HG02623 (cell line): ENCODE measurements around the gene AHDC1.

ENCODE experiments used
- ATAC-seq: cut with Tn5 transposase; IDR thresholded peaks from one replicate; pipeline ENCODE4 v1.9.1; 2021; ENCODE audit warnings: moderate library complexity; ENCODE audit not compliant: unreplicated experiment

AHDC1 gene

DNA sequence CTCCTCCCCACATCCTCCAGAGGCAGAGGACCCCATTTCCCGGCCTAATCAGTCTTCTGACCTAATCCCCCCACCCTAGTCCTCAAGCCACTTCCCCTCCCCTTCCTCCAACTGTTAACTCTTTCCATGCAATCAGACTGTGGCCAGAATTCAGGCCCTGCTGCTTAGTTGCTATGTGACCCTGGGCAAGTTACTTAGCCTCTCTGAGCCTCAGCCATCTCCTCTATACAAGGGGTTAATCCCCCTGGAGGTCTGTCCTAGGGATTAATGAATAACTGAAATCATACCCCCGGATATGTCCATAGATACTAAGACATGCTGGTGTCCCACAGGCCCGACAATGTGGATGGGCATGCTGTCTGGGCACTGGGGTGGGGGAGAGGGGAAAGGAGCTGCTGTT lies 18.3 kb downstream of the AHDC1 start:
- no peak for ATAC-seq

DNA sequence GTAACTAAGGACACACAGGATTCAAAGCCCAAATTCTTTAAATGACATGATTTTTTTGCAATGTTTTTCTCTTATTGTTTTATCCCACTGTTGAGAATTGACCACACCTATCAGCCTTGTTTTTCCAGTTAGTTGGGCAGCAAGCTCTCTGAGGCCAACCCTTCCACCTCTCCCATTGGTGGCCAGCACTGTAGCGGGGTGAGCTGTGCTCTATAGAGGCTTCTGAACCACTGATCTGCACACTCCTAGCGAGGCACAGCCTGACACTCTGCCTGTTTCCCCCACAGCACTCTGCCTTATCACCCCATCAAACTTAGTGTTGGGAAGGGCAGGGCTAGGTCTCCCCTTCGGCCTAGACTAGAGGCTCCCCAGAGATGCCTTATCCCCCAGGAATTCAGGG lies 19.5 kb downstream of the AHDC1 start:
- no peak for ATAC-seq

DNA sequence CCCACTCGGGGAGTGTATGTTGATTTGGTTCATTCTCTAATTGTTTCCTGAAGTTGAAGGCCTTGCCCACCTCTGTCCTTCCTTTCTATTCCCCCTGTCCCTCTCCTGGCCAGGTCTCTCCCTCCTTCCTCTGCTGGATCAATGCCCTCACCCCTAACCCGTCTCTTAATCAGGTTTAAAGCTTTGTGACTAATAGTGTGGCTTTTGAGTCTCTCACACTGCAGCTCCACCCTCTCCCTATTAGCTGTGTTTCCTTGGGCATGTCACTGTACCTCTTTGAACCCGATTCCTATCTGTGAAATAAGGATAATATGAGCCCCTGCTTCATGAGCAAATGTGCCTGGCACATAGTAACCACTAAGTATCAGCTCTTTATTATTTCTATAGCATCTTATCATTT lies 20.5 kb downstream of the AHDC1 start:
- ATAC-seq = no peak

DNA sequence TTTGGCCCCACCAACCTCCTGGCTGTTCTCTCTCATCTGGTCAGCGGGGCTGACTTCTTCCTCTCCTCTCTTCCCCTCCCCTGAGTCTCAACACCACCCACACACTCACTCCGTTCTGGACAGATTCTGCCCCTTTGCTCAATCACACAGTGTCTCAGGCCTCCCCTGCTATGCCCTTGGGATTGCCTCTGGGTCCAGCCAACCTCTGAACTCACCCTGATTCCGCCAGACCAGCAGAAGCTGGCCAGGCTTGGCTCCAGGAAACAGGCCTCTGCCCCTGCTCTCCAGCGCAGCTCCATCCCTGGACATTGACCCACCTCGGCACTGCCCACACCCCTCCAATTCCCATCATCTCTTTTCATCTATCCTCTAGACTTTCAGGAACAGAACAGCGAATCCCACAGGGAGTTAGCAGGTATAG lies 22.1 kb downstream of the AHDC1 start:
- ATAC-seq = no peak

DNA sequence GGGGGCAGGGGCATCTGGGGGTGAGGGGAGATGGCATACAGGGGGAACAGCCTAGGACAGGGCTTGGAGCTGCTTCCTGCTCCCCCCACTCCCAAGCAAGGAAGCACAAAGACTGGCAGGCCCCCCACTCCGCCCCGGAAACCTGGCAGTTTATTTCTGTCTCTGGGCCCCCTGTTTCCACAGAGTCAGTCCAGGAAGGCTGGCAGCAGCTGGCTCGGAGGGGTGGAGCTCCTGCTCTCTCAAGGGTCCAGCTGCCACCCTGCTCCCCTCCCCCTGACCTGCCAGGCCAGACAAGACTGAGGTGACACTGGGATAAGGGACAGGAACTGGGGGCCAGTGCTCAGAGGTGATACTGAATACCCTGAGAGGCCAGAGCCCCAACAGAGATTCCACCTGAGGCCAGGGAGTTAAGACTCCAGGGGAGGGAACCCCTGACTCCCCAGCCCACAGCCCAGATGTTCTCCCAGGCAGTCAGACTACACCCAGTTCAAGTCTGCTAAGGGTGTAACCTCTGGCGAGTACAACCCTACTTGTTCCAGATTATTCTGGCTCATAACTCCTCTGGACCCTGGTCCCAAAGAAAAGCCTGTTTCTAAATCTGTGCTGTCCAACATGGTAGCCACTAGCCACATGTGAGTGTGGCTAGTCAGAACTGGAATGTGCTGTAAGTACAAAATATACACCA lies 26.3 kb downstream of the AHDC1 start:
- ATAC-seq = no peak

DNA sequence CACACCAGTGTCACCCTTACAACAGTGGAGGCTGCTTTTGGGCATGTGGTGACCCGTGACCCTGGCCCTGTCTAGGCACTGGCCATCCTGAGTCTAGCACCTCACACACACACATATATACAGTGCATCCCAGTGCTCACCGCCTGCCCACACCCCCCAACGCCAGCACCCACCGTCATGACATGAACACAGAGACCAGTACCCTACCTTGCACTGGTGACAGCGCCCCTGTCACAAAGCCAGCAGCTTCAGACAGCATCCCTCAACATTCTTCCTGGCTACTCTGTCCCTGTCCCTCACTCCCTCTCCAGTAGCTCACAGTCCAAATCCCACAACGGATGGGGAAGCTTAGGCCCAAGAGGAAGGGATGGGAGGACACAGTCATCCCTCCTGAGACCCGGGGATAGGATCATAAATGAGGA lies 27.1 kb downstream of the AHDC1 start:
- ATAC-seq = no peak

DNA sequence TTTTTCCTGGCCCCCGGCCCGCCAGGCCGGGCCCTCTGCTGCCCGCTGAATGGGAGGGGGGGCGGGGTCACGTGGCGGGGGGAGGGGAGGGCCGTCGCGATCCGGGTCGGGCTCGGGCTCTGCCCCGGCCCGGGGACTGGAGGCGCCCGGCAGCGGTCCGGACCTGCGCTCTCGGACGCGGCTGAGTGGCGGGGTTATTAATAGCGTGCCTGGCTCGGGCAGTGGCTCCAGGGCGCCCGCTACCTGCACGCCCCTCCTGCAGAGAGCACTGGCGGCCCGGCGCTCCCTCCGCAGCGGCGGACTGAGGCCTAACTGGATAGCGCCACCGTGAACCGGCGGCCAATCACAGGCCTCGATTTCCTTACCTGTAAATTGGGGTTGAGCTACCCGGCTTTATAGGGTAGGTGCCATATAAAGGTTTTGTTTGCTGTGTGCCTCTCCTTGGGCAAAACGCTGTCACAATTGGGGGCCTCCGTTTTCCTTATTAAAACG lies 28.1 kb downstream of the AHDC1 start:
- no peak for ATAC-seq

DNA sequence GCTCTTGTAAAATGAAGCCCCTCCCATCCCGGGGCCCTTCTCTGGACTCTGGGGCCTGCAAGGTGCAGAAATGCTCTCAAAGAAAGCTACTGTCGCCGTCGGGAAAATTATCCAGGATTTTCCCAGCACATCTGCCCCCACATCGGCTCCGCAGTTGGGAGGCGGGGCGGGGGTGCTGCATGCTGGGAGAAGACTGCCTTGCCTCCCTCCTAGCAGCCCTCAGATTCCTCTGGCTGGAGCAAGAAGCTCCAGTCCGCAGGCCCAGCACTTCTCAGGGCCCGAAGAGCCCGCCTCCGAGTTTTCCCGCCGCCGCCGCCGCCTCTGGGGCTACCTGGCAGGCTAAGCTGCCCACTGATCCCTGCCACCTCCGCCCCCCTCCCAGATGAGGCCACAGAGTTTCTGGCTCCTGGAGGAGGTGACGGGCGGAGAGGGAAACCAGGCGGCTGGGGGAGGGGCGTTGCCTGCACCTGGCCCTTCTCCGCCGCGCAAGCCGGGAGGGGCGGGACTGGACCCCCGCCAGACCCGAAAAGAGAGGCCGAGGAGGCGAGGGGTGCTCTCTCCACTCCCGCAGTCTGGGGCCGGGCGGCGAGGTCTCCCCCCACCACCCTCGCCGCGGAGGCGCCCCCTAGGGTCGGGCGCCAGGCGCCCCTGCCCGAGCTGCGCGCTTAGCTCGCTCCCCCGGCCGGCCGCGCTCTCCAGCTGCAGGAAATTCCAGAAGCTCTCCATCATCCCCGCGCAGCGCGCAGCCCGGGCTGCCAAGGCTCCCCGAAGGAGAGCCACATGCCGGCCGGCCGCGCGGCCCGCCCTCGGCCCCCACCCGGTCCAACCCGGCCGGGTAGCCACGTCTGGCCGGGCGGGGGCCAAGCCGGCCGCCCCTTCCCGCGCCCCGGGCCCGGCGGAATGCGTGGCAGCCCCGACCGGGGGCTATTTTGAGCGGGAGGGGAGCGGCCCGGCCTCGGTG lies 28.8 kb downstream of the AHDC1 start:
- no peak for ATAC-seq

DNA sequence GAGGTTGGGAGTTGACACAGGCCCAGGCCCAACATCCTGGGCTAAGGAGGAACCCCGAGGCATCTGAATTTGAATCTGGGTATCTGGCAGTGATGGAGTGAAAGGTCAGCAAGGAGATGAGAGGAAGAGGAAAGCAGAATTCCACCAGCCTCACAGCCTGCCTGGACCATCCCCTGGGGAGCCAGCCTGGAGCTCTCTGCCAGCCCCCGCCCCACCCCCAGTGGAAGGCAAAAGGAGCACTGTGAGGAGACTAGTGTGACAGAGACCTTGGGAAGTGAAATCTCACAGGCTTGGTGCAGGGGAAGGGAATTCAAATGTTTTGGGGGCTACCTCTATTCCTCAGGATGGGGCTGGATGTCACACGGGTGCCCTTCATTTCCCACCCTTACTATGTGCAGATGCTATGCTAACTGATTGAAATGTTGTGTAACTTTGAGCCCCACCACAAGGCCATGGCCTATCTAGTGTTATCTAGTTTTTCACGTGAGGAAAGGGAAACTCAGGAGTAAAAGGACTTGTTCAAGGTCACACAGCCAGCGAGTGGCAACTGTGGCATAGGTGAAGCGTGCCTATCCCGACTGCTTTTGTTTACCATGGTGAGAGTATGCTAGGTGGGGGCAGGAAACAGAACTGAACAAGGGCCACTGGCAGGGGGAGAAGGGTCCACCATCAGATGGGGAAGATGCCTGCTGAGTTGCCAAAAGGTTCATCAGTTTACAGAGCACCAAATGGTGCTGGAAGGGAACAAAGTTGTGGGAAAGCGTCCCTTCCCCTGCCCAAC lies 29.8 kb downstream of the AHDC1 start:
- no peak for ATAC-seq

DNA sequence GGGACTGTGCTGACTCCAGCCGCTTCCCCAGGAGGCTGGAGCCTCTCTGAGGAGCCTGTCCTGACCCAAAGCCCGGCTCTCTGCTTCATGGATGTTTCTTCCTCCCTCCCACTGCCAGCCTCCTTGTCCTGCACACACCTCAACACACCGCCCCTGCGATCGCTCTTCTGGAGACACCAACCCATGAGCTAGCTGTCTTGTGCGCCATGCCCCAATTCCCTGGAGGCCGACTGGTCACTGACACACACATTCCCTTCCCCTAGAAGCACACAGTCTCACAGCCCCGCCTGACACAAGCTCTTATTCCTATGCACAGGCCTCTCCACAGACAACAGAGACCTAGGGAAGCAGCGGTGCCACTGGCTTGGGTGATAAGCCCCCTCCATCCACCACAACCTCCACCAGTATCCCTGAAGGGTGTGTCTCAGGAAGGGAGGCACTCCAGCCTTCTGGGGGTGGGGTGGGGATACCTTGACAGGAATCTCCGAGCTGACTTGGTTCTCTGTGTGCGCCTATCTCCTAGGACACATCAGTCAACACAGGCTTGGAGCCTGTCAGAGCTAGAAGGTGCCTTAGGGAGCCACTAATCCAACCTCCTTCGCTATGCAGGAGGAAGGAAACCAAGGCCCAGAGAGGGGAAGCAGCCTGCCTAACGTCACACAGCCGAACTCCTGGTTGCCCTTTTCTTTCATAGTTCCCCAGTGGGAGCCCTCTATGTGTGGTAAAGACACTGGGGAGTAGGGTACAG lies 31.1 kb downstream of the AHDC1 start:
- ATAC-seq = no peak

DNA sequence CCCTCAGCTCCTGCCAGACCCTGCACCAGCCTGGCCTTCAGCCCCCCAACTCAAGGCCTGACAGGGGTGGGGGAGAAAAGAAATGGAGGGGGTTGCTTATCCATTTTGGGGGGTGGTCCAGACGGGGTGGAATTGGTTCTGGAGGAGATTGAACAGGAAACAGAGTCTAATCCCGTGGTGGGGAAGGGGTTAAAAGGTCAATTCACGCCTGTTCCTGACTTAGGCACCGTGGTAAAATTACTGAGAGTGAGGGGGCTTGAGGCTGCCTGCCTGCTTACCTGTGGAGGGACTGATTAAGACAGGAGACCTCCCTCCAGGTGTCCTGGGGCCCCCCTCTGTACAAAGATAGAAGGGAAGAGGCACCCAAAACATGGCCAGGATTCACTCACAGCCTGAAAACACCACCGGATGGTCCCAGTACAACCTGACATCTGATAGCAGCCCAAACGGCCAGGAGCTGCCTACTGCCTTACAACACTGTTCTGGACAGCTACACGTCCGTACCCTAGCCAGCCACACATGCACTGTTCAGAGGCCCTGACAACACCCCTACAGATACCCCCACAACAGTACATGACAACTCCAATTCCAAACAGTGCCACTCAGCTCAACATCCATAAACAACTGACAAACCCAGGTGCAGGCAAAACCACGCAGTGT lies 31.8 kb downstream of the AHDC1 start:
- ATAC-seq = no peak

DNA sequence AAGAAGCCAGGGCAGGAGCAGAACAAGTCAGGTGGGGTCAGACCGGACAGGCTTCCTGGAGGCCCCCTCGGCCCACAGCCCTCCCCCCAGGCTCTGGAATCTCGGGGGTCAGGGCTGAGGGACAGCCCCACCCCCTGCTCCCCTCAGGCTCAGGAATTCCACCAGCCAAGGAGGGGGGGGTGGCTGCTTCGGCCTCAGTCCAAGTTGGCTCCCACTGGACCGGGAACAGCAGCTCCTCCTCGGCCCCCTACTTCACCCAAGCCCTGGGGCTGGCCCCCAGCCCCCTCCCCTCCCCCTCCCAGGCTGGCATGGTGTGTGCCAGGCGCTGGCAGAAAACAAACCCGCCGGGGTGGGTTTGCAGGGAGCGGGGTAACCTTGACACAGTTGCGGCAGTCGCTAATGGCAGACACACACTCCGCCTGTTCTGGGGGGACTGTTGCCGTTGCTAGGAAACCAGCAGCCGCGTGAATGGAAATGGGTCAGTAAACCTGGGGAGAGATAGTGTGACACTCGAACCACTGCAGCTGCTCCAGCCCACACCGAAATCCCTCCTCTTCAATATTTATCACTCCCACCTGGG lies 32.4 kb downstream of the AHDC1 start:
- no peak for ATAC-seq

DNA sequence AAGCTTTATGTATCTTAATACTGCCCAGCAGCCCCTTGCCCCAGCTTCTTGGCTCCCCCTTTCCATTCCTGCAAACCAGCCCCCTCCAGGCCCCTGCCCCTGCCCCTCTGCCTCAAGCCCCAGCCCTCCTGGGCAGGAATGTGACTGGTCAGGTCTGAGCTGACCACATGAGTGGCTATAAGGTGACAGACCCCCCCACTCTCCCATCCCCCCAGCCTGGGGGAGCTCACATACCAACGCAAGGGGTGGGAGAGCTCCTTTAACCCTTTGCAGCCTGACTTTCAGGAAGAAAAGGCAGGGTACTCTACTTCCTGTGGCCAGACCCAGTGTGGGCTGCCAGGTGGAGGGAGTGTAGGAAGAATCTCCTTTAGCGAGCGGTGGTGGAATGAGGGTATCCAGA lies 33.2 kb downstream of the AHDC1 start:
- no peak for ATAC-seq

DNA sequence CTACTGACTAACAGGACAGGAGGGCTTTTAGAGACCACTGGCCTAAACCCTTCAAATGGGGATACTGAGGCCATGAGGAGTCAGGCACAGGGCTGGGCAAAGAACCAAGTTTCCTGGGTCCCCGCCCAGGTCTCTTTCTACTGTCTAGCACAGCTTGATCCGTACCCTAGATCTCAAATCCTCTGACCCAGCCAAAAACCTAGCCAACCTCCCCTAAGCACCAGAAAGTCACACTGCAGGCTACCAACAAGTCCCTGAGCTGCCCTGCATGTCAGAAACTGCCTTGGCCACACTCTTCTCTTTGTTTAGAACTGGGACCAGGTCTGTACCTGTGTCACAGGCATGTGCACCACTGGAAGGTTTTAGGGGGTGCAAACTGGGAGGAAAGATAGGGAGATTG lies 33.6 kb downstream of the AHDC1 start:
- ATAC-seq = no peak

DNA sequence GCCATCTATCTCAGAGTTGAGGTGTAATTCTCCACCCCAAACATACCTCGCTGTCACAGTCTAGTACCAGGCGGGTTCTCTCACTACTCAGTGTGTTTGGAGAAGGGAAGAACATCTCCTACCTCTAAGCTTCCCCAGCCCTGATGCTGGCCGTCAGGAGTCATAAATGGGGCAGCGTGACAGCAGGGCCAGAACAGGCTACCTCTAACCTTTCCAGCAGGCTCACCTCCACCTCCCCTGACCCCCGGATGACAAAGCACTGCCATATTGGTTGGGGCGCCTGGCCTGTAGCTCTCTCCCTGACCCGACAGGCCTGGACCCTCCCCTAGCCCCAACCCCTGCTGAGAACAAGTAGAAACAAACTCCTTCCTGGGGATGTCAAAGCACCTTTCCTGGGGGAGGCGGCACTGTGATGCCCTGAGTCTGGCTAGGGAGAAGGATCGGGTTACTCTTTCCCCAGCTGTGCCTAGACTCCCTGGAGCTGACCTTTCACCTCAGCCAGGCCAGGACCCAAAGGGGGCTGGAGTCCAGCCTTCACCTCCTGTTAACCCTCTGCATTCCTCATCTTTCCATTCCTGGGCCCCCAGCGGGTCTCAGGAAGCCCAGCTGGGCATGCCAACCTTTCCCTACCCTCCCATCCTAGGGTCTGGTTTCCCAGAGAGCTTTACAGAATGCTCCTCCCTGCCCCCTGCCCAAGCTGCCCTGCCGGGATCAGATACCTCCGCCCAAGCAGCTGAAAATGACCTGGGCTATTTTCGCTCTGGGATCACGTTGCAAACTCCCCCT lies 34.2 kb downstream of the AHDC1 start:
- no peak for ATAC-seq

DNA sequence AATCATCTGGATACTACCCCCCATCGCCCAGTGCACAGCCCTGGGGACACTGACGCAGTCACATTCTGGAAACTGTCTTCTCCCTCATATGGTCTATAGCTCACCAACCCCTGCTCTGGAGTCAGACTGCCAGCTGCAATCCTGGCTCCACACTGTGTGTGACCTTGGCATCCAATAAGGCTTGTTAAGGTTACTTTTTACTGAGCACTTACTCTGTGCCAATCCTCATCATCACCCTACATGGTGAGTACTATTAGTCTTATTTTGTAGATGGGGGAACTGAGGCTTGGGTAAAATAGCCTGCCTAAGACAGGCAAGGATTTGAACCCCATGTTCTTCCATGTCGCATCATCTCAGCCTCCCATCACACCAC lies 34.9 kb downstream of the AHDC1 start:
- ATAC-seq = no peak

DNA sequence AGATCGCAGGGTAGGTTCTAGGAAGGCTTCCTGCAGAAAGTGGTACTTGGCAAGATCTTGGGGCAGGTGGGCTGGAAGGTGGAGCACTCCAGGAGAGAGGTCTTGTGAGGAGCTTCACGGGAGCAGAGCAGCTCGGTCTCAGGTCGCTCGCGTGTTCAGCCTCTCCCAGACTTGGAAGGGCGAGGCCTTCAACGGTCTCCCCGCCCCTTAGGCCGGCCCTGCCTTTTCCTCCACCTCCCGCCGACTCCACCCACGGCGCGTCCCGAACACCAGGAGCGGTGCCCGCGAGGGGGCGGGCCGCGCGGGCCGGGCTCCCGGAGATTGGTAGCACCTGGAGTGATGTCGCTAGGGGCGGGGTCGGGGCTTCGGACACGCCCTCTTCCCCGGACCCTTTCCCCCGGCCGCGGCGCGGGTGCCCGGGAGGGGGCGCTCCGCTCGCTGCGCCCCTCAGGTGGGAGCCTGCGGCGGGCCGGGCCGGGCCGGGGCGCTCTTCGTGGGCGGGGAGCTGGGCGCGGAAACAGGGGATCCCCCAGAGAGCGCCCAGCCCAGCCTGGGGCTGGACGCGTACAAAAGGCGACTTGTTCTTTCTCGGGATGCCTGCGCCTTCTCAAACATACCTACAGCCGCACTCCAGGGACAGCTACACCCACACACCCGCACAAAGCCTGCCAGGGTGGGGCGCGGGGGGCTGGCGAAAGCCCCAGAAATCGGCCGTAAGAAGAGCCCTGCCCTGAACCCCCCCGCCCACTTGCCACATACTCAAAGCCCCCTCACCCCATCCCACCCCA lies 35.5 kb downstream of the AHDC1 start:
- ATAC-seq = peak; percentile 81

DNA sequence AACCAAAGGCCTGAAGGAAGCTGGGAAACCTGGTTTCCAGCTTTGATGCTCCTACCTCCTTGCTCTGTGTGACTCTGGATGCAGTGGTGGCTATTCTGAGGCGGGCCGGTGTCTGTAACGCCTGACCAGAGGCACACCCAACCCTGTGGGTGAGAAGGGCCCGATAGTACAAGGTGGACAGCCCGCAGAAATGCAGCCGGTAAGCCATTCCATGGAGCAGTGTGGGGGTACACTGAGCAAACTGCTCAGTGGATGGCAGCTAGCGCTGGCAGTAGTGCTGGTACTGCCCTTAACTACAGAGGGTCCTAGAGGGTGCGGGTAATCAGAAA lies 36.0 kb downstream of the AHDC1 start:
- ATAC-seq = no peak
